Type B pancreatic cell (in vitro differentiated cells): ENCODE measurements around the gene ZFPM1. TPM values are rescaled to one million over a fixed set of nuclear protein-coding genes. Genes with fewer than 3 reads are reported as not detected.

Experiments used
- DNase-seq: peaks from one replicate; pipeline ENCODE4 v3.0.0; 2021; ENCODE audit warnings: mixed read lengths; ENCODE audit not compliant: unreplicated experiment; ENCODE audit errors: extremely low spot score
- H3K27ac Mint-ChIP-seq: 2 replicates; pipeline ENCODE4 v1.8.0; 2021; ENCODE audit warnings: mild to moderate bottlenecking, mixed read lengths
- H3K27me3 Mint-ChIP-seq: 2 replicates; pipeline ENCODE4 v1.8.0; 2021; ENCODE audit warnings: mixed read lengths
- H3K36me3 Mint-ChIP-seq: 2 replicates; pipeline ENCODE4 v1.8.0; 2021; ENCODE audit warnings: mixed read lengths
- H3K4me1 Mint-ChIP-seq: one replicate; pipeline ENCODE4 v1.8.0; 2021; ENCODE audit warnings: mixed read lengths; ENCODE audit not compliant: unreplicated experiment
- H3K4me3 Mint-ChIP-seq: 2 replicates; pipeline ENCODE4 v1.8.0; 2021; ENCODE audit warnings: mild to moderate bottlenecking, mixed read lengths
- H3K9me3 Mint-ChIP-seq: 2 replicates; pipeline ENCODE4 v1.8.0; 2021; ENCODE audit warnings: mixed read lengths
- total RNA-seq: library from RNA; stranded (reverse); gene quantifications from 2 replicates; pipeline ENCODE4 v1.2.1, GENCODE V29; 2021; ENCODE audit warnings: low replicate concordance
- TF ChIP-seq, protein P1 (sequence below): fragments of 200-600 bp; sonication (generic); conservative IDR thresholded peaks from 2 replicates; pipeline ENCODE4 v1.5.0; 2021; ENCODE audit warnings: antibody characterized with exemption, mild to moderate bottlenecking

The ZFPM1 gene
- total RNA-seq, 1 donor from 2014 or later, result 24.0 TPM

DNA sequence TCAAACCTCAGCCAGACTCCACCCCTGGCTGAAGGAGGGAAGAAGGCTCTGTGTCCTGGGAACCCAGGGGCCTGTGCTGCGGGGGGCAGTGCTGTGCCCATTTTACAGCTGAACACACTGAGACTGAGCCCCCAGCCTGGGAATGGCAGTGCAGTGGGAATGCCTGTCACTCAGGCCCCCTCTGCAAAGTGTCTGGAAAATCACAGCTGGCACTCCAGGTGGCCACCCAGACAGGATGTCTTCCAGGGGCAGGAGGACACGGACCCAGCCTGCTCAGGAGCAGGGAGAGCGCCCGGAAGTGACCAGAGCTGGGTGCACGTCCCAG is 37.7 kb upstream of the ZFPM1 start:
- TF ChIP-seq, protein P1, sequence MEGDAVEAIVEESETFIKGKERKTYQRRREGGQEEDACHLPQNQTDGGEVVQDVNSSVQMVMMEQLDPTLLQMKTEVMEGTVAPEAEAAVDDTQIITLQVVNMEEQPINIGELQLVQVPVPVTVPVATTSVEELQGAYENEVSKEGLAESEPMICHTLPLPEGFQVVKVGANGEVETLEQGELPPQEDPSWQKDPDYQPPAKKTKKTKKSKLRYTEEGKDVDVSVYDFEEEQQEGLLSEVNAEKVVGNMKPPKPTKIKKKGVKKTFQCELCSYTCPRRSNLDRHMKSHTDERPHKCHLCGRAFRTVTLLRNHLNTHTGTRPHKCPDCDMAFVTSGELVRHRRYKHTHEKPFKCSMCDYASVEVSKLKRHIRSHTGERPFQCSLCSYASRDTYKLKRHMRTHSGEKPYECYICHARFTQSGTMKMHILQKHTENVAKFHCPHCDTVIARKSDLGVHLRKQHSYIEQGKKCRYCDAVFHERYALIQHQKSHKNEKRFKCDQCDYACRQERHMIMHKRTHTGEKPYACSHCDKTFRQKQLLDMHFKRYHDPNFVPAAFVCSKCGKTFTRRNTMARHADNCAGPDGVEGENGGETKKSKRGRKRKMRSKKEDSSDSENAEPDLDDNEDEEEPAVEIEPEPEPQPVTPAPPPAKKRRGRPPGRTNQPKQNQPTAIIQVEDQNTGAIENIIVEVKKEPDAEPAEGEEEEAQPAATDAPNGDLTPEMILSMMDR, result no peak
- Mint-ChIP-seq H3K4me3 (no peak overlapping the region), H3K27me3 (no peaks in the 10 kb centered on the region), H3K27ac (no peak overlapping the region), H3K4me1 (no peaks in the 10 kb centered on the region), H3K9me3 (no peaks in the 10 kb centered on the region), H3K36me3 (no peaks in the 10 kb centered on the region)
- DNase-seq, result no peak

DNA sequence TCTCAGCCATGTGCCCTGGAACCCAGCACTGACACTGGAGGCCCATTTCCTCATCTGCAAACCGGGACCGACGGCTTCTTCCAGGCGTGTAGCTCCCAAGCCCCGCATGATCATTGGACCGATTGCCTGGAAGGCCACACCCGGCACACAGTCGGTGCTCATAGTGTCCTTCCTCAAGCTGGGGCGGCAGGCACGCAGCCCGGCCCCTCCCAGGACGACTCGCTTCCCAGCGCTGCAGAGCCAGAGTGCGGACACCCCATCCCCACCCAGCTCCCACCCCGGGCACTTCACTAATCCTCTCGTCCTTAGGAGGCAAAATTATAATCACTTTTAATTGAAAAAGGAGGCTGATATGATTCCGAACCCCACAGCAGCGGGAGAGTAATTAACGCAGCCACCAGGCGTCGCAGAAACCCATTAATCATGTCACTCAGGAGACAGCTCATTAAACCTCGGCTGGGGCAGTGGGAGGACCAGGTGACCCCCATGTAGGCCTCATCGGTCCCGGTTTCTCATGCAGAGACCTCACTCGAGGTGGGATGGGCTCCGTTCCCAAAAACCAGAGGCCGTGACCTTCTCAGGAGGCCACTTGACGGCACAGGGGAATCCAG is 37.3 kb upstream of the ZFPM1 start:
- DNase-seq, result no peak
- H3K4me1 Mint-ChIP-seq, result no peaks in the 10 kb centered on the region
- H3K4me3 Mint-ChIP-seq, result no peak overlapping the region
- TF ChIP-seq, protein P1, result no peak
- no peaks in the 10 kb centered on the region for H3K27me3 Mint-ChIP-seq
- H3K27ac Mint-ChIP-seq, result no peak overlapping the region
- H3K9me3 Mint-ChIP-seq, result no peaks in the 10 kb centered on the region
- H3K36me3 Mint-ChIP-seq, result no peaks in the 10 kb centered on the region

DNA sequence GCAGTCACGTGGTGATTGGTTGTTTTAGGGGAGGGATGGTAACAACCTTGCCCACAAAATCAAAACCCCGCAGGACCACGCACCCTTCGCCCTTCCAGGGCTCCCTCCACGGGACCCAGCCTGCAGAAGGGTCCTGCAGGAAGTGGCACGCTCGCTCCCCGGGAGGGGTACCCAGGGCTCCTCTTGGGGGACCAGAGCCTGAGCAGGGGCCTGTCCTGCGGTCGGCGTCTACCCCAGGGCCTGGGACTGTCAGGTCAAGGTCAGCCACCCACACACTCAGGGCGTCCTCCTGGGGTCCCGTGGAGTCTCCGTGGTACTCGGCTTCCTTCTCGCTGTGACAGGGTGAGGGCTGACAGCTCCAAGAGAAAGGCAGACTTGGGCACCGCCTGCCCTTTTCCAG is 36.4 kb upstream of the ZFPM1 start:
- Mint-ChIP-seq H3K36me3 (no peaks in the 10 kb centered on the region), H3K9me3 (no peaks in the 10 kb centered on the region), H3K4me3 (no peak overlapping the region), H3K27ac (no peak overlapping the region), H3K27me3 (no peaks in the 10 kb centered on the region), H3K4me1 (no peaks in the 10 kb centered on the region)
- TF ChIP-seq, protein P1, result no peak
- DNase-seq, result no peak

DNA sequence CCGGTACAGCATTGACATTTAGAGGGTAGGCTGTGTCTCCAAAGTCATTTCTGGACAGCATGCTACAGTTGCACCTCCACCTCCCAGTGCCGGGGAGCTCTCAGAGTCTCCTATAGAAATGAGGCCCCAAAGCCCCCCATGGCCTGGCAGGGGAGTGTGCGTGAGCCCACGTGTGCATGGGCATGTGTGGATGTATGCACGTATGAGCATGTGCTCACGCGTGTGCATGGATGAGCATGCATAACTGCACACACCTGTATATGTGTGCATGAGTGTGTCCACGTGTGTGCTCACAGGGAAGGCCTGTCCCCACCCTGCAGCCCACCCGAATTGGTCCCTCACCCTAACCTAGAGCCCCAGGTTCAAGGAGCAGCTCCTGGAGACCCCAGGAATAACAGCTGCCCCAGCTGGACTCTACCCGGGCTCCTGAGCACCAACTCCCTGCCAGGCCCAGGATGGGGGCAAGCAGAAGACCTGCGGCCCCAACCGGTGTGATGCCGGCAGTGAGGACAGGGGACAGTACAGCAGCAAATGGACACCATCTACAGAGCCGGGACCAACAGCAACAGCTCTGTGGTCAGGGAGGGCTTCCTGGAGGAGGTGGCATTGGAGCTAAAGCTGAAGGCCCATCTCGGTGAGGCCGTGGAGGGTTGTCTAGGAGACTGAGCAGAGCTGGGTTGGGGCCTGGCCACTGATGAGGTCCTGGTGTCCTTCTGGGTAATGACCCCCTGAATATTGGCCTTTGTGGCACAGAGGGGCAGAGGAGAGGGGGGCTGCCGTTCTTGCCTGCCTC is 35.2 kb upstream of the ZFPM1 start:
- Mint-ChIP-seq H3K27me3 (no peaks in the 10 kb centered on the region), H3K4me1 (no peaks in the 10 kb centered on the region), H3K4me3 (no peak overlapping the region), H3K9me3 (no peaks in the 10 kb centered on the region), H3K36me3 (no peaks in the 10 kb centered on the region), H3K27ac (no peak overlapping the region)
- TF ChIP-seq, protein P1, result no peak
- DNase-seq, result no peak

DNA sequence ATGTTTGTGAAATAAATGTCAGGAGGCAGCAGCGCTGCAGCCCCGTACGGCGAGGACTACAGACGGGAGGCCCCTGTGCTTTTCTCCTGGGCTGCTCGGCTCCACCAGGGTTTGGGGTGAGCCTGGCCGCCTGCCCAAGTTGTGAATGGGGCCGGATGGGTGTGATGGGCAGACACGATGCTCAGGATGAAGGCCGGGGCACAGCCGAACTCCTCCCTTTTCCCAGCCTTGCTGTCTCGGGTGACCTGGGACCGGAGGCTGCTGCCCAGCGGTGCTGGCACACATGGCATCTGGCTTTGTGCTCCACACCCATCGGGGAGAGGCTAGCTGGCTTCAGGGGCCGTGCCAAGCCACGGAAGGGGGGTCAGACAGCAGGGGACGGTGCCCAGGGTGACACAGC is 34.2 kb upstream of the ZFPM1 start:
- DNase-seq, result no peak
- H3K9me3 Mint-ChIP-seq, result no peaks in the 10 kb centered on the region
- H3K27ac Mint-ChIP-seq, result no peak overlapping the region
- TF ChIP-seq, protein P1, result no peak
- no peaks in the 10 kb centered on the region for H3K36me3 Mint-ChIP-seq
- H3K4me3 Mint-ChIP-seq, result no peak overlapping the region
- no peaks in the 10 kb centered on the region for H3K27me3 Mint-ChIP-seq
- H3K4me1 Mint-ChIP-seq, result peaks cover under 1% of the 10 kb centered on the region
